Measurements from ENCODE around the gene AHRR.
"Not testable (repeated sequence)": the region's sequence is repeated elsewhere in the genome, so short reads cannot be mapped to it uniquely, and the experiment has no call there.

DNA sequence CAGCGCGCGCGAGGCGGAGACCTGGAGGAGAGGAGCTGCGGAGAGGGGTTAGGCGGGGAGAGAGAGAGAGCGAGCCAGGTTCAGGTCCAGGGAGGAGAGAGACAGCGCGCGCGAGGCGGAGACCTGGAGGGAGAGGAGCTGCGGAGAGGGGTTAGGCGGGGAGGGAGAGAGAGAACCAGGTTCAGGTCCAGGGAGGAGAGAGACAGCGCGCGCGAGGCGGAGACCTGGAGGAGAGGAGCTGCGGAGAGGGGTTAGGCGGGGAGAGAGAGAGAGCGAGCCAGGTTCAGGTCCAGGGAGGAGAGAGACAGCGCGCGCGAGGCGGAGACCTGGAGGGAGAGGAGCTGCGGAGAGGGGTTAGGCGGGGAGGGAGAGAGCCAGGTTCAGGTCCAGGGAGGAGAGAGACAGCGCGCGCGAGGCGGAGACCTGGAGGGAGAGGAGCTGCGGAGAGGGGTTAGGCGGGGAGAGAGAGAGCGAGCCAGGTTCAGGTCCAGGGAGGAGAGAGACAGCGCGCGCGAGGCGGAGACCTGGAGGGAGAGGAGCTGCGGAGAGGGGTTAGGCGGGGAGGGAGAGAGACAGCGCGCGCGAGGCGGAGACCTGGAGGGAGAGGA lies 152.8 kb downstream of the AHRR start:
- TF ChIP-seq, protein P1, sequence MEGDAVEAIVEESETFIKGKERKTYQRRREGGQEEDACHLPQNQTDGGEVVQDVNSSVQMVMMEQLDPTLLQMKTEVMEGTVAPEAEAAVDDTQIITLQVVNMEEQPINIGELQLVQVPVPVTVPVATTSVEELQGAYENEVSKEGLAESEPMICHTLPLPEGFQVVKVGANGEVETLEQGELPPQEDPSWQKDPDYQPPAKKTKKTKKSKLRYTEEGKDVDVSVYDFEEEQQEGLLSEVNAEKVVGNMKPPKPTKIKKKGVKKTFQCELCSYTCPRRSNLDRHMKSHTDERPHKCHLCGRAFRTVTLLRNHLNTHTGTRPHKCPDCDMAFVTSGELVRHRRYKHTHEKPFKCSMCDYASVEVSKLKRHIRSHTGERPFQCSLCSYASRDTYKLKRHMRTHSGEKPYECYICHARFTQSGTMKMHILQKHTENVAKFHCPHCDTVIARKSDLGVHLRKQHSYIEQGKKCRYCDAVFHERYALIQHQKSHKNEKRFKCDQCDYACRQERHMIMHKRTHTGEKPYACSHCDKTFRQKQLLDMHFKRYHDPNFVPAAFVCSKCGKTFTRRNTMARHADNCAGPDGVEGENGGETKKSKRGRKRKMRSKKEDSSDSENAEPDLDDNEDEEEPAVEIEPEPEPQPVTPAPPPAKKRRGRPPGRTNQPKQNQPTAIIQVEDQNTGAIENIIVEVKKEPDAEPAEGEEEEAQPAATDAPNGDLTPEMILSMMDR (IDR thresholded peaks at IDR 0.05; ENCODE audit: low read length), result not testable (repeated sequence)
- TF ChIP-seq EZH2 (IDR thresholded peaks at IDR 0.05; ENCODE audit: borderline replicate concordance, low read length), result not testable (repeated sequence)
